OCI-LY7 (cell line): Measurements from ENCODE around the gene CSNK1G2. TPM values are rescaled to one million over a fixed set of nuclear protein-coding genes. Genes with fewer than 3 reads are reported as not detected.

Source experiments
- BruUV-seq: library from RNA; stranded (reverse); fragments of 400-500 nt; replicated peaks from 2 replicates; lab custom pipeline; 2021; lab: Mats Ljungman, UMichigan
- CTCF ChIA-PET: fragments of 300-600 bp; sonication (Branson Sonifier 250); formaldehyde crosslinking; loops from one replicate; lab custom pipeline; 2022; ENCODE audit warnings: antibody characterized with exemption; ENCODE audit not compliant: unreplicated experiment; lab: Charles Lee
- POLR2A ChIA-PET: fragments of 300-600 bp; sonication (Branson Sonifier 250); formaldehyde crosslinking; loops from one replicate; lab custom pipeline; 2022; ENCODE audit warnings: antibody characterized with exemption; lab: Charles Lee
- DNase-seq: peaks from one replicate; pipeline ENCODE4 v3.0.0-alpha.2; 2015; ENCODE audit warnings: low spot score
- H2AFZ ChIP-seq: fragments of 200-600 bp; sonication (generic), shearing (Covaris generic); 2 replicates; pipeline ENCODE4 v1.6.1; 2014; ENCODE audit warnings: mild to moderate bottlenecking, antibody characterized with exemption, low read length, moderate library complexity
- H3K27ac ChIP-seq: fragments of 200-600 bp; sonication (generic); 2 replicates; pipeline ENCODE4 v1.5.1; 2014; ENCODE audit warnings: mixed run types, low read depth, mild to moderate bottlenecking, moderate library complexity, low read length, inconsistent platforms; ENCODE audit not compliant: poor library complexity, severe bottlenecking
- H3K36me3 ChIP-seq: fragments of 200-600 bp; sonication (generic); 2 replicates; pipeline ENCODE4 v1.6.1; 2014; ENCODE audit warnings: mild to moderate bottlenecking, antibody characterized with exemption, low read length, moderate library complexity, mixed read lengths; ENCODE audit not compliant: insufficient read depth
- H3K4me1 ChIP-seq: fragments of 200-600 bp; sonication (generic); 2 replicates; pipeline ENCODE4 v1.5.1; 2014; ENCODE audit warnings: mild to moderate bottlenecking, low read length; ENCODE audit not compliant: insufficient read depth, poor library complexity, severe bottlenecking
- H3K4me2 ChIP-seq: fragments of 200-600 bp; sonication (generic); 2 replicates; pipeline ENCODE4 v1.6.1; 2014; ENCODE audit warnings: mild to moderate bottlenecking, low read length
- H3K4me3 ChIP-seq: fragments of 200-600 bp; sonication (generic); 2 replicates; pipeline ENCODE4 v1.5.1; 2014; ENCODE audit warnings: mild to moderate bottlenecking, low read depth, low read length; ENCODE audit not compliant: poor library complexity, severe bottlenecking
- H3K79me2 ChIP-seq: fragments of 200-600 bp; sonication (generic); 2 replicates; pipeline ENCODE4 v1.6.1; 2016; ENCODE audit warnings: low read depth, mild to moderate bottlenecking, low read length, moderate library complexity, mixed read lengths; ENCODE audit not compliant: insufficient read depth
- H3K9me2 ChIP-seq: fragments of 200-600 bp; sonication (generic); 2 replicates; pipeline ENCODE4 v1.6.1; 2016; ENCODE audit warnings: mild to moderate bottlenecking, low read length, mixed read lengths; ENCODE audit not compliant: insufficient read depth
- H3K9me3 ChIP-seq: fragments of 200-600 bp; sonication (generic); 2 replicates; pipeline ENCODE4 v1.6.1; 2014; ENCODE audit warnings: mild to moderate bottlenecking, mixed run types, low read length, mixed read lengths
- H4K20me1 ChIP-seq: fragments of 200-600 bp; sonication (generic); 2 replicates; pipeline ENCODE4 v1.6.1; 2014; ENCODE audit warnings: mild to moderate bottlenecking, antibody characterized with exemption, low read length, moderate library complexity, mixed read lengths; ENCODE audit not compliant: insufficient read depth
- EZH2phosphoT487 ChIP-seq: fragments of 200-600 bp; sonication (generic); IDR thresholded peaks from 2 replicates; pipeline ENCODE4 v1.6.1; 2018; ENCODE audit warnings: low read depth, borderline replicate concordance, mild to moderate bottlenecking, mixed run types, antibody characterized with exemption, low read length, moderate library complexity, mixed read lengths
- intact Hi-C: fragments of 100-400 bp; cut with micrococcal nuclease; formaldehyde crosslinking; loops from one replicate; pipeline ENCODE4 v1.10.0; 2022; ENCODE audit not compliant: unreplicated experiment
- total RNA-seq, 2 experiments: library from RNA; depleted of rRNA in 1 of 2; stranded (reverse); fragments of >200 nt in 1 of 2; shearing (Covaris generic) in 1 of 2; gene quantifications; 2 replicates each; pipeline ENCODE4 v1.2.3, GENCODE V29; 2014 to 2022
- TF ChIP-seq, protein P1 (sequence below): fragments of 200-600 bp; sonication (generic); conservative IDR thresholded peaks from 2 replicates; pipeline ENCODE4 v1.5.1; 2014; ENCODE audit warnings: mild to moderate bottlenecking, antibody characterized with exemption, low read length, moderate library complexity, mixed read lengths

CSNK1G2 gene
- total RNA-seq, 2 experiments from 2014 or later: 95.9 to 133 TPM

DNA sequence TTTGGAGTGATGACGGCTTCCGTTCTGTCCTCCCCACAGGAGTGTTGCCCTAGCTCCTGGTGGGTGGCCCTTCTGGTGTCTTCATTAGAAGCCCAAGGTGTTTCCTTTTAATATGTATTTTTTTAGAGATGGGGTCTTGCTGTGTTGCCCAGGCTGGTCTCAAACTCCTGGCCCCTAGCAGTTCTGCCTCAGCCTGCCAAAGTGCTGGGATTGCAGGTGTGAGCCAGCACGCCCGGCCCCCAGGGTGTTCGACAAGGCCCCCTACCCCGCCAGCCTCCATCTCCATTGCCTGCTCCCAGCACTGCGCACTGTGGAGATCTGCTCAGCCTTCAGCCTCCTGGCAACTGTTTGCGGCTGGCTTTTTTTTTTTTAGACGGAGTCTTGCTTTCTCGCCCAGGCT lies 43.4 kb downstream of the CSNK1G2 start:
- H3K9me2 ChIP-seq: no peaks in the 10 kb centered on the region
- H3K36me3 ChIP-seq: peaks cover 79% of the 10 kb centered on the region
- no peak overlapping the region for H3K27ac ChIP-seq
- CTCF ChIA-PET: no interaction called here
- no peaks in the 10 kb centered on the region for H3K9me3 ChIP-seq
- no peaks in the 10 kb centered on the region for H4K20me1 ChIP-seq
- no TSS peak for BruUV-seq
- no peak overlapping the region for H2AFZ ChIP-seq
- H3K4me2 ChIP-seq: no peak overlapping the region
- no peak for DNase-seq
- no peaks in the 10 kb centered on the region for H3K4me1 ChIP-seq
- TF ChIP-seq, protein P1, sequence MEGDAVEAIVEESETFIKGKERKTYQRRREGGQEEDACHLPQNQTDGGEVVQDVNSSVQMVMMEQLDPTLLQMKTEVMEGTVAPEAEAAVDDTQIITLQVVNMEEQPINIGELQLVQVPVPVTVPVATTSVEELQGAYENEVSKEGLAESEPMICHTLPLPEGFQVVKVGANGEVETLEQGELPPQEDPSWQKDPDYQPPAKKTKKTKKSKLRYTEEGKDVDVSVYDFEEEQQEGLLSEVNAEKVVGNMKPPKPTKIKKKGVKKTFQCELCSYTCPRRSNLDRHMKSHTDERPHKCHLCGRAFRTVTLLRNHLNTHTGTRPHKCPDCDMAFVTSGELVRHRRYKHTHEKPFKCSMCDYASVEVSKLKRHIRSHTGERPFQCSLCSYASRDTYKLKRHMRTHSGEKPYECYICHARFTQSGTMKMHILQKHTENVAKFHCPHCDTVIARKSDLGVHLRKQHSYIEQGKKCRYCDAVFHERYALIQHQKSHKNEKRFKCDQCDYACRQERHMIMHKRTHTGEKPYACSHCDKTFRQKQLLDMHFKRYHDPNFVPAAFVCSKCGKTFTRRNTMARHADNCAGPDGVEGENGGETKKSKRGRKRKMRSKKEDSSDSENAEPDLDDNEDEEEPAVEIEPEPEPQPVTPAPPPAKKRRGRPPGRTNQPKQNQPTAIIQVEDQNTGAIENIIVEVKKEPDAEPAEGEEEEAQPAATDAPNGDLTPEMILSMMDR: no peak
- no peak for TF ChIP-seq EZH2phosphoT487
- no peak overlapping the region for H3K4me3 ChIP-seq
- POLR2A ChIA-PET: no interaction called here
- intact Hi-C loops: no loop called here
- no peaks in the 10 kb centered on the region for H3K79me2 ChIP-seq

DNA sequence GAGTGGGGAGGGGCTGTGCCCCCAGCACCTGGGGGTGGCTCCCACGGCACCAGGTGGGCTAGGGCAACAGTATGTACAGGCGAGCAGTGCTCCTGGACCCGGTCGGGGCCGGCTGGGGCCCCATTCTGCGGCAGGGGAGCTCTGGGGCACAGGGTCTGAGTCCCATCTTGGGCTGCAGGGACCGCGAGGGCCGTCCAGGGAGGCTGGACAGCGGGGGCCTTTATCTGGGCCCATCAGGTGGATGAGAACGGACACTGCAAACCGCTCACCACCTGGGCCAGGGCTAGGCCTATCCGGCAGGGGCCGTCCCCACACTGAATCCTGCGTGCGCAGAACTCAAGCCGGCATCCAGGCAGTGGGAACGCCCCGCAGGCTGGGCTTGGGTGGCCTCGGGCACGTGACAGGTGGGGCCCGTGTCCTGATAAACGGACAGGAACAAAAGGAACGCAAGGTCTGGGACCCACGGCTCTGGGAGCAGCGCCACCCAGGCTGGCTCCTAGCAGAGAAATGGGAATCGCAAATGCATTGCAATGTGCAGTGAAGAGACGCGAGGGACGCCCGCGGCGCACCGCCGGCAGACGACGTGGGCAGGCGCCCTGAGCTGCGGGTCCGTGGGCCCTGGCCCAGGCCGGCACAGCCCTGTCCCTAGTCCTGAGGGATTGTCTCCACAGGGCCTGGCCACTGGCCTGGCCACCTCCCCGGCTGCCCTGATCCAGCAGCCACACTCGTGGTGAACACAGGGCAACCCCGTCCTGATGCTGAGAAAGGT lies 44.8 kb downstream of the CSNK1G2 start:
- Histone ChIP-seq H2AFZ (no peak overlapping the region), H3K4me3 (no peak overlapping the region), H3K4me1 (no peaks in the 10 kb centered on the region), H3K9me2 (no peaks in the 10 kb centered on the region), H3K4me2 (no peak overlapping the region), H3K27ac (no peak overlapping the region), H3K79me2 (no peaks in the 10 kb centered on the region), H4K20me1 (no peaks in the 10 kb centered on the region), H3K36me3 (peaks cover 85% of the 10 kb centered on the region), H3K9me3 (no peaks in the 10 kb centered on the region)
- intact Hi-C loops: no loop called here
- CTCF ChIA-PET: no interaction called here
- no peak for DNase-seq
- POLR2A ChIA-PET: no interaction called here
- no TSS peak for BruUV-seq
- no peak for TF ChIP-seq EZH2phosphoT487
- TF ChIP-seq, protein P1: no peak
